MCF 10A (cell line): ENCODE results near the gene MMD. TPM values are rescaled to one million over a fixed set of nuclear protein-coding genes. Genes with fewer than 3 reads are reported as not detected.

Source experiments
- BruUV-seq: library from RNA; stranded (reverse); fragments of 400-500 nt; replicated peaks from 2 replicates; lab custom pipeline; 2021; lab: Mats Ljungman, UMichigan
- CTCF ChIA-PET: fragments of 300-600 bp; sonication (Branson Sonifier 250); formaldehyde crosslinking; extraction: SDS; loops from one replicate; lab custom pipeline; 2021; ENCODE audit warnings: antibody characterized with exemption, inconsistent platforms; lab: Yijun Ruan, JAX
- POLR2A ChIA-PET: fragments of 300-600, 350-650 bp; sonication (Branson Sonifier 250); formaldehyde crosslinking; extraction: SDS; loops from one replicate; lab custom pipeline; 2020; ENCODE audit warnings: antibody characterized with exemption, inconsistent platforms; lab: Yijun Ruan, JAX
- DNase-seq: peaks from one replicate; pipeline ENCODE4 v3.0.0-alpha.2; 2018; ENCODE audit not compliant: unreplicated experiment
- H3K27ac Mint-ChIP-seq: one replicate; pipeline ENCODE4 v1.8.0; 2022; ENCODE audit warnings: mild to moderate bottlenecking, low read depth, mixed read lengths; ENCODE audit not compliant: unreplicated experiment
- H3K27me3 Mint-ChIP-seq: one replicate; pipeline ENCODE4 v1.8.0; 2022; ENCODE audit warnings: mixed read lengths; ENCODE audit not compliant: insufficient read depth, unreplicated experiment
- H3K36me3 Mint-ChIP-seq: one replicate; pipeline ENCODE4 v1.8.0; 2022; ENCODE audit warnings: mild to moderate bottlenecking, moderate library complexity, mixed read lengths; ENCODE audit not compliant: insufficient read depth, unreplicated experiment
- H3K4me1 Mint-ChIP-seq: one replicate; pipeline ENCODE4 v1.8.0; 2022; ENCODE audit warnings: mixed read lengths; ENCODE audit not compliant: insufficient read depth, unreplicated experiment
- H3K4me3 Mint-ChIP-seq: one replicate; pipeline ENCODE4 v1.8.0; 2022; ENCODE audit warnings: mild to moderate bottlenecking, moderate library complexity, mixed read lengths; ENCODE audit not compliant: unreplicated experiment
- H3K9me3 Mint-ChIP-seq: one replicate; pipeline ENCODE4 v1.8.0; 2022; ENCODE audit warnings: mixed read lengths; ENCODE audit not compliant: unreplicated experiment
- intact Hi-C: fragments of 100-400 bp; cut with micrococcal nuclease; formaldehyde crosslinking; loops from 2 replicates; pipeline ENCODE4 v1.14.1; 2022
- total RNA-seq: library from RNA; stranded (reverse); gene quantifications from 2 replicates; pipeline ENCODE4 v1.2.3, GENCODE V29; 2022
- TF ChIP-seq, protein P1 (sequence below): fragments of 200-600 bp; IDR thresholded peaks from one replicate; pipeline ENCODE4 v1.8.0; 2022; ENCODE audit warnings: antibody characterized with exemption, mild to moderate bottlenecking; ENCODE audit not compliant: unreplicated experiment

MMD gene
- total RNA-seq, 1 experiment from 2014 or later: 5.9 TPM

DNA sequence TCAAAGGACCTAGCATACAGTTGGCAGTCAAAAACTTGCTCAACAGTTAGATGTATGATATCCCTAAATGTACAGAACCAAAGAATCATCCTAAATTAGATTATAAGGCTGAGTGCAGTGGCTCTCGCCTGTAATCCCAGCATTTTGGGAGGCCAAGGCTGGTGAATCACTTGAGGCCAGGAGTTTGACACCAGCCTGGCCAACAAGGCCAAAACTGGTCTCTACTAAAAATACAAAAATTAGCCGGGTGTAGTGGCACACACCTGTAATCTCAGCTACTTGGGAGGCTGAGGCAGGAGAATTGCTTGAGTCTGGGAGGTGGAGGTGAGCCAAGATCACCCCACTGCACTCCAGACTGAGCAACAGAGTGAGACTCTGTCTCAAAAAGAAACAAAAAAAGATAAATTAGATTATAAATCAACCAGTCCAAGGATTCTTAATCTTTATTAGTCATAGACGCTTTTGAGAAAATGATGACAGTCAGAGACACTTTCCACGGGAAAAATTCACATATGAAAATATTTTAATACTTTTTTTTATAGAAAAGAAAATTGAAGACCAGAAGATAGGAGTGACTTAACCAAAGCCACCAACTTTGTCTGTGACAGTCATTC is 77.6 kb downstream of the MMD start:
- POLR2A ChIA-PET: no interaction called here
- H3K36me3 Mint-ChIP-seq: no peaks in the 10 kb centered on the region
- no peak overlapping the region for H3K4me3 Mint-ChIP-seq
- H3K27me3 Mint-ChIP-seq: peaks cover 15% of the 10 kb centered on the region
- H3K27ac Mint-ChIP-seq: no peak overlapping the region
- TF ChIP-seq, protein P1, sequence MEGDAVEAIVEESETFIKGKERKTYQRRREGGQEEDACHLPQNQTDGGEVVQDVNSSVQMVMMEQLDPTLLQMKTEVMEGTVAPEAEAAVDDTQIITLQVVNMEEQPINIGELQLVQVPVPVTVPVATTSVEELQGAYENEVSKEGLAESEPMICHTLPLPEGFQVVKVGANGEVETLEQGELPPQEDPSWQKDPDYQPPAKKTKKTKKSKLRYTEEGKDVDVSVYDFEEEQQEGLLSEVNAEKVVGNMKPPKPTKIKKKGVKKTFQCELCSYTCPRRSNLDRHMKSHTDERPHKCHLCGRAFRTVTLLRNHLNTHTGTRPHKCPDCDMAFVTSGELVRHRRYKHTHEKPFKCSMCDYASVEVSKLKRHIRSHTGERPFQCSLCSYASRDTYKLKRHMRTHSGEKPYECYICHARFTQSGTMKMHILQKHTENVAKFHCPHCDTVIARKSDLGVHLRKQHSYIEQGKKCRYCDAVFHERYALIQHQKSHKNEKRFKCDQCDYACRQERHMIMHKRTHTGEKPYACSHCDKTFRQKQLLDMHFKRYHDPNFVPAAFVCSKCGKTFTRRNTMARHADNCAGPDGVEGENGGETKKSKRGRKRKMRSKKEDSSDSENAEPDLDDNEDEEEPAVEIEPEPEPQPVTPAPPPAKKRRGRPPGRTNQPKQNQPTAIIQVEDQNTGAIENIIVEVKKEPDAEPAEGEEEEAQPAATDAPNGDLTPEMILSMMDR: no peak
- no peak for DNase-seq
- intact Hi-C loops: no loop called here
- no peaks in the 10 kb centered on the region for H3K9me3 Mint-ChIP-seq
- H3K4me1 Mint-ChIP-seq: peaks cover 5% of the 10 kb centered on the region
- BruUV-seq: no TSS peak
- CTCF ChIA-PET: interaction anchor here (0.6 to 5.8 kb wide), 4 partner anchors 15 to 297 kb away, joined by 3 to 77 read pairs (median 3); no protein-coding TSS in a partner anchor

DNA sequence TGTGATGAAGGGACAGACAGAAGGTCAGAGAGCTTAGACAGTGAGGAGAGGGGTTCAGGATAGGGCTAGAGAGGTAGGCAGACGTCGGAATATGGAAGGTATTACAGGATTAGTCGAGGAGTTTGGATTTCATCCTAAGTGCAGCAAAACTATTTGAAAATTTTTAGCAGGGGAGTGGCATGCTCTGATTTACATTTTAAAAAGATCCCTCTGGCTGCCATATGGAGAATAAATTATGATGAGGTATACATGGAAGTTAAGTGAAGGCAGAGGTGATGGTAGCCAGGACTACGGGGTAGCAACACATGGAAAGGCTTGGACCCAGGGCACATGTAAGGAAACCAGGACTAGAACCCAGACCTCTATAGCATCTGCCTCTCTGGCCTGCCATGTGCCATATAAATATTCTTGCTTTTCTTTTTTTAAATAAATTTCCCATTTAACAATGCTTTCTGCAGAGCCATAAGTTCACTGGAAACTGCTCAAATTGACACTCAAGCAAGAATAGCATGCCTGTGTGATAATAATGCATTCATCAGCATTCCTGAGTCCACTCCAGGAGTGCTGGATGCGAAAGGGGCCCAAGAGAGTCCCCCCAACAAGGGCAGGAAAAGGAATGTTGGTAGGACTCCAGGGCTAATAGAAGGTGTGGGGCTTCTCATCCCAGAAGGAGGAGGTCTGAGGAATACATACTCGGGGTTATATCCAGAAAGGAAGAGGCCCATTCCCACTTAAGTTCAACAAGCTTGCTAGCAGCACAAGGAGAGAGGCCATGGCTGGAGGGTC is 78.6 kb downstream of the MMD start:
- CTCF ChIA-PET: interaction anchor here (0.7 to 2.3 kb wide), 6 partner anchors 13 to 1590 kb away, joined by 3 to 8 read pairs (median 4); no protein-coding TSS in a partner anchor
- Mint-ChIP-seq H3K9me3 (no peaks in the 10 kb centered on the region), H3K36me3 (no peaks in the 10 kb centered on the region), H3K27me3 (peaks cover 15% of the 10 kb centered on the region), H3K27ac (no peak overlapping the region), H3K4me1 (no peaks in the 10 kb centered on the region), H3K4me3 (no peak overlapping the region)
- TF ChIP-seq, protein P1: no peak
- intact Hi-C loops: no loop called here
- DNase-seq: no peak
- no TSS peak for BruUV-seq
- POLR2A ChIA-PET: no interaction called here

Other genes with a start within 250 kb of the MMD start
- gene HLF, start 156.9 kb downstream of the MMD start, total RNA-seq: 0.23 and 0.66 TPM in 2 replicates
- gene SMIM36, start 89.6 kb upstream of the MMD start, total RNA-seq: not detected in 2 replicates